Measurements from ENCODE around the gene TP53I13.

Gene TP53I13

GRCh38 chr17:29593591-29594518, 25.4 kb downstream of the TP53I13 start:
- H3K27me3 Mint-ChIP-seq = no peaks in the 10 kb centered on the region
- peak in 1 of 2 donors; percentile 43 for DNase-seq
- H3K9me3 Mint-ChIP-seq = no peaks in the 10 kb centered on the region
- H3K4me1 Mint-ChIP-seq = peaks cover 61% of the 10 kb centered on the region
- H3K4me3 Mint-ChIP-seq = peak overlapping the region; percentile 82 to 88
- H3K27ac Mint-ChIP-seq = peak overlapping the region in 1 of 2 donors; percentile 67
- no peak for ATAC-seq

GRCh38 chr17:29594519-29595090, 26.1 kb downstream of the TP53I13 start:
- H3K27me3 Mint-ChIP-seq = no peaks in the 10 kb centered on the region
- DNase-seq (no peak), ATAC-seq (no peak)
- peaks cover 61% of the 10 kb centered on the region for H3K4me1 Mint-ChIP-seq
- peak overlapping the region; percentile 82 to 88 for H3K4me3 Mint-ChIP-seq
- H3K9me3 Mint-ChIP-seq = no peaks in the 10 kb centered on the region
- H3K27ac Mint-ChIP-seq = no peak overlapping the region

GRCh38 chr17:29595107-29595942, 26.8 kb downstream of the TP53I13 start:
- DNase-seq (no peak), ATAC-seq (no peak)
- Mint-ChIP-seq H3K9me3 (no peaks in the 10 kb centered on the region), H3K4me3 (no peak overlapping the region), H3K27me3 (no peaks in the 10 kb centered on the region), H3K4me1 (peaks cover 56% of the 10 kb centered on the region), H3K27ac (no peak overlapping the region)

- no peak for DNase-seq
- Mint-ChIP-seq H3K9me3 (no peaks in the 10 kb centered on the region), H3K4me1 (peaks cover 55% of the 10 kb centered on the region), H3K27ac (no peak overlapping the region), H3K27me3 (no peaks in the 10 kb centered on the region), H3K4me3 (no peak overlapping the region)
- no peak for ATAC-seq
Observed at GRCh38 chr17:29595943-29596774, 27.7 kb downstream of the TP53I13 start.

- Mint-ChIP-seq H3K4me3 (no peak overlapping the region), H3K4me1 (peaks cover 49% of the 10 kb centered on the region), H3K27me3 (no peaks in the 10 kb centered on the region), H3K9me3 (no peaks in the 10 kb centered on the region), H3K27ac (no peak overlapping the region)
- no peak for DNase-seq
- ATAC-seq = no peak
Observed at GRCh38 chr17:29596811-29597210, 28.3 kb downstream of the TP53I13 start.

- H3K27me3 Mint-ChIP-seq = no peaks in the 10 kb centered on the region
- no peaks in the 10 kb centered on the region for H3K9me3 Mint-ChIP-seq
Observed at GRCh38 chr17:29597361-29598172, 29.1 kb downstream of the TP53I13 start.

GRCh38 chr17:29603109-29603674, 34.7 kb downstream of the TP53I13 start:
- Mint-ChIP-seq H3K4me1 (peaks cover 16% of the 10 kb centered on the region), H3K4me3 (no peak overlapping the region), H3K9me3 (no peaks in the 10 kb centered on the region), H3K27me3 (no peaks in the 10 kb centered on the region), H3K27ac (no peak overlapping the region)
- no peak for DNase-seq
- ATAC-seq = no peak

More at GRCh38 chr17:29597361-29598172, 29.1 kb downstream of the TP53I13 start:
- ATAC-seq (no peak), DNase-seq (no peak)
- Mint-ChIP-seq H3K4me1 (peaks cover 41% of the 10 kb centered on the region), H3K27ac (no peak overlapping the region), H3K4me3 (no peak overlapping the region)

GRCh38 chr17:29607557-29608195, 39.2 kb downstream of the TP53I13 start:
- ATAC-seq = peak; percentile 35
- Mint-ChIP-seq H3K27me3 (no peaks in the 10 kb centered on the region), H3K4me1 (peaks cover 7% of the 10 kb centered on the region), H3K27ac (no peak overlapping the region), H3K9me3 (no peaks in the 10 kb centered on the region), H3K4me3 (no peak overlapping the region)
- no peak for DNase-seq

GRCh38 chr17:29608986-29609385, 40.5 kb downstream of the TP53I13 start:
- Mint-ChIP-seq H3K27ac (no peak overlapping the region), H3K9me3 (no peaks in the 10 kb centered on the region), H3K27me3 (no peaks in the 10 kb centered on the region), H3K4me3 (no peak overlapping the region), H3K4me1 (peaks cover 17% of the 10 kb centered on the region)
- ATAC-seq = no peak
- DNase-seq = no peak

- ATAC-seq (no peak), DNase-seq (no peak)
- H3K4me3 Mint-ChIP-seq = no peak overlapping the region
- no peak overlapping the region for H3K27ac Mint-ChIP-seq
- H3K27me3 Mint-ChIP-seq = no peaks in the 10 kb centered on the region
- no peaks in the 10 kb centered on the region for H3K9me3 Mint-ChIP-seq
- H3K4me1 Mint-ChIP-seq = peaks cover 31% of the 10 kb centered on the region
Observed at GRCh38 chr17:29610395-29610794, 41.9 kb downstream of the TP53I13 start.

- ATAC-seq = no peak
- DNase-seq = no peak
- Mint-ChIP-seq H3K4me3 (no peak overlapping the region), H3K27me3 (peaks cover 5% of the 10 kb centered on the region), H3K27ac (no peak overlapping the region), H3K4me1 (peaks cover 42% of the 10 kb centered on the region), H3K9me3 (no peaks in the 10 kb centered on the region)
Observed at GRCh38 chr17:29611351-29612093, 43.0 kb downstream of the TP53I13 start.

- ATAC-seq (no peak), DNase-seq (no peak)
- Mint-ChIP-seq H3K4me1 (peaks cover 47% of the 10 kb centered on the region), H3K27ac (no peak overlapping the region), H3K4me3 (no peak overlapping the region), H3K9me3 (no peaks in the 10 kb centered on the region), H3K27me3 (peaks cover 5% of the 10 kb centered on the region)
Observed at GRCh38 chr17:29612094-29612403, 43.5 kb downstream of the TP53I13 start.

Measured in stimulated activated naive CD8-positive, alpha-beta T cell treated with anti-CD3 and anti-CD28 coated beads, Interleukin-15, amount 100 ng/mL, for 72 hours (primary cell).